GM12801 (cell line): Measurements from ENCODE around the gene C11orf86.

Experiments used
- TF ChIP-seq, protein P1 (sequence below): IDR thresholded peaks from one replicate; pipeline ENCODE4 v1.5.1; 2011; ENCODE audit warnings: control low read depth; ENCODE audit not compliant: insufficient read length; ENCODE audit errors: extremely low read depth

C11orf86 gene

DNA sequence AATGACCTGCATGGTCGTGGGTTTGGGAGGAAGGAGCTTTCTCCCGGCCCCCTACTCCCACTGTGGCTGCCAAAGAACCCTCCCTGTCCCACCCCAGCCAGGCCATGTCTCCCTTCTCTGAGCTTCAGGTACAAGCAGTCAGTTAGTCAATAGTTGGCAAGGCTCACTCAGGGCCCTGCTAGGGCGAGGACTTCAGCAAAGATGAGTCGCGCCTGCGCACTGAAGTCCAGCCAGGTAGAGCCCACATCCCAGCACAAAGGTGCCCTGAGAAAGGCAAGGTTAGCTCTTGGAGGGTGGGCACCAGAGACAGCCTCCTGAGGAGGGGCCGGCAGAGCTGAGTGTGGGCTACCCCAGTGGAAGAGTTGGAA is 11.1 kb downstream of the C11orf86 start:
- TF ChIP-seq, protein P1, sequence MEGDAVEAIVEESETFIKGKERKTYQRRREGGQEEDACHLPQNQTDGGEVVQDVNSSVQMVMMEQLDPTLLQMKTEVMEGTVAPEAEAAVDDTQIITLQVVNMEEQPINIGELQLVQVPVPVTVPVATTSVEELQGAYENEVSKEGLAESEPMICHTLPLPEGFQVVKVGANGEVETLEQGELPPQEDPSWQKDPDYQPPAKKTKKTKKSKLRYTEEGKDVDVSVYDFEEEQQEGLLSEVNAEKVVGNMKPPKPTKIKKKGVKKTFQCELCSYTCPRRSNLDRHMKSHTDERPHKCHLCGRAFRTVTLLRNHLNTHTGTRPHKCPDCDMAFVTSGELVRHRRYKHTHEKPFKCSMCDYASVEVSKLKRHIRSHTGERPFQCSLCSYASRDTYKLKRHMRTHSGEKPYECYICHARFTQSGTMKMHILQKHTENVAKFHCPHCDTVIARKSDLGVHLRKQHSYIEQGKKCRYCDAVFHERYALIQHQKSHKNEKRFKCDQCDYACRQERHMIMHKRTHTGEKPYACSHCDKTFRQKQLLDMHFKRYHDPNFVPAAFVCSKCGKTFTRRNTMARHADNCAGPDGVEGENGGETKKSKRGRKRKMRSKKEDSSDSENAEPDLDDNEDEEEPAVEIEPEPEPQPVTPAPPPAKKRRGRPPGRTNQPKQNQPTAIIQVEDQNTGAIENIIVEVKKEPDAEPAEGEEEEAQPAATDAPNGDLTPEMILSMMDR: no peak

DNA sequence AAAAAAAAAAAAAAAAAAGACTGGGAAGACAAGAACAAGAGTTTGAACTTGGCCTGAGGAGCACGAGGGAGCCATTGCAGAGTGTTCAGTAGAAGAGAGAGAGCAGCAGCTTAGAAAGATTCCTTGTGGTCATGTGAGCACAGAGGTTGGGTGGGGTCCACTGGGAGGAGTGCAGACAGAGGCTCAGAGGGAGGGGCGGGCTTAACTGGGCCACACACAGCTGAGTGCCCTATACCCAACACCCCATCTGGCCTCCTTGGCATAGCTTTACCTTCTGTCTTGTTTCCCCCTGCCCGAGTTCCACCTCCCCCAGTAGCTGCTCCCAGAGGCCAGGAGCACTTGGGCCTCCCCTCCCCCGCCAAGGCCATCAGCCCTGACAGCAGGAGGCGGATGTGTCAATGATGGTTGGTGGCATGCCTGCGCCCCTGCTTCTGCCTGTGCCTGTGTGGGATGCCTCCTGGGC is 12.1 kb downstream of the C11orf86 start:
- TF ChIP-seq, protein P1: no peak

- TF ChIP-seq, protein P1: no peak
Measured at GRCh38 chr11:66987924-66988637, 13.0 kb downstream of the C11orf86 start.

GRCh38 chr11:66992041-66992440 is 16.9 kb downstream of the C11orf86 start:
- TF ChIP-seq, protein P1: no peak

- TF ChIP-seq, protein P1: no peak
Measured at GRCh38 chr11:66996609-66997273, 21.6 kb downstream of the C11orf86 start.

- TF ChIP-seq, protein P1: no peak
Measured at GRCh38 chr11:66999555-66999954, 24.5 kb downstream of the C11orf86 start.

DNA sequence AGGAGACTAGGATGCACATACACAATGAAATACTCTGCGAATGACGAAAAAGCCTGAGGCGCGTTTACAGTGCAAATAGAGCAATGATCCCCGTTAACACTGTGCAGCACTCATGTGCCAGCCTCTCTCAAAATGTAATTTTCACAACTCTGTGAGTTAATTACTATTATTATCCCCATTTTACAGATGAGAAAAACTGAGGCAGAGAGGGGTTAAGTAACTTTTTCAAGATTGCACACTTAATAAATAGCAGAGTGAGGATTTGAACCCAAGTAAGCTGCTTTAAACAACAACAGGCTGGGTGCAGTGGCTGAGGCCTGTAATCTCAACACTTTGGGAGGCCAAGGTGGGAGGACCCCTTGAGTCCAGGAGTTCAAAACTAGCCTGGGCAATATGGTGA is 26.2 kb downstream of the C11orf86 start:
- TF ChIP-seq, protein P1: no peak
